Measurements from ENCODE around the gene STK33.

The STK33 gene

GRCh38 chr11:8392166-8392565 lies 201.9 kb downstream of the STK33 start:
- TF ChIP-seq CTCF (conservative IDR thresholded peaks at IDR 0.05) (no peak), ZFX (IDR thresholded peaks at IDR 0.05) (no peak)
- no peak overlapping the region for H3K27ac ChIP-seq

GRCh38 chr11:8390851-8391612 lies 203.0 kb downstream of the STK33 start:
- no peak for TF ChIP-seq ZFX (IDR thresholded peaks at IDR 0.05)
- TF ChIP-seq CTCF (conservative IDR thresholded peaks at IDR 0.05), result no peak
- H3K27ac ChIP-seq, result no peak overlapping the region

GRCh38 chr11:8389029-8389996 lies 204.7 kb downstream of the STK33 start:
- TF ChIP-seq CTCF (conservative IDR thresholded peaks at IDR 0.05) (no peak), ZFX (IDR thresholded peaks at IDR 0.05) (no peak)
- no peak overlapping the region for H3K27ac ChIP-seq

GRCh38 chr11:8387693-8388092 lies 206.3 kb downstream of the STK33 start:
- TF ChIP-seq CTCF (conservative IDR thresholded peaks at IDR 0.05), result no peak
- no peak for TF ChIP-seq ZFX (IDR thresholded peaks at IDR 0.05)
- no peak overlapping the region for H3K27ac ChIP-seq

GRCh38 chr11:8387141-8387540 lies 206.9 kb downstream of the STK33 start:
- H3K27ac ChIP-seq, result no peak overlapping the region
- TF ChIP-seq ZFX (IDR thresholded peaks at IDR 0.05), result no peak
- no peak for TF ChIP-seq CTCF (conservative IDR thresholded peaks at IDR 0.05)

- H3K27ac ChIP-seq, result no peak overlapping the region
- TF ChIP-seq ZFX (IDR thresholded peaks at IDR 0.05) (no peak), CTCF (conservative IDR thresholded peaks at IDR 0.05) (no peak)
Observed at GRCh38 chr11:8386134-8386864, 207.7 kb downstream of the STK33 start.

Measured in C4-2B (cell line).